Colon (tissue), 2 donors: Measurements from ENCODE around the gene FBN1.

Experiments
- FAIRE-seq: peaks from 2 replicates; lab custom pipeline; 2012; peaks lifted over from hg19 to GRCh38; lab: Jason Lieb, UNC
- donor health status: control.
- donor health status: control.

The FBN1 gene

DNA sequence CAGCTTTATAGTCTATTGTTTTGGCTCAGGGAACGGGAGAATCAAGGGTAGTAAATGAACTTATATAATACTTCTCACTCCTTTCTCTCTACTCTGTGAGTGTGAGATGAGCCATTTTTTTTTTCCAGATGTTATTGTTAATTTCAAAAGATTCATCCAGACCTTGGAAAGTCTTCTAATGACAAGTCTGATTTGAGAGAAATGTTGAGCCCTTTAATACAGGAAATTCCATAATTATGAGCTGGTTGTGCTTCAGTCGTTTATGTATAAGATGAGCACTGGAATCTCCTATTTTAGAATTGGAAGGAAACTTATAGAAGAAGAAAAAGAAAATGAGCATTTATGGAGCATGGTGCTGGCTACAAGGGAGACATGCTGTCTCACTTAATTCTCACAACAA, 92.0 kb downstream of the FBN1 start:
- no peak for FAIRE-seq

DNA sequence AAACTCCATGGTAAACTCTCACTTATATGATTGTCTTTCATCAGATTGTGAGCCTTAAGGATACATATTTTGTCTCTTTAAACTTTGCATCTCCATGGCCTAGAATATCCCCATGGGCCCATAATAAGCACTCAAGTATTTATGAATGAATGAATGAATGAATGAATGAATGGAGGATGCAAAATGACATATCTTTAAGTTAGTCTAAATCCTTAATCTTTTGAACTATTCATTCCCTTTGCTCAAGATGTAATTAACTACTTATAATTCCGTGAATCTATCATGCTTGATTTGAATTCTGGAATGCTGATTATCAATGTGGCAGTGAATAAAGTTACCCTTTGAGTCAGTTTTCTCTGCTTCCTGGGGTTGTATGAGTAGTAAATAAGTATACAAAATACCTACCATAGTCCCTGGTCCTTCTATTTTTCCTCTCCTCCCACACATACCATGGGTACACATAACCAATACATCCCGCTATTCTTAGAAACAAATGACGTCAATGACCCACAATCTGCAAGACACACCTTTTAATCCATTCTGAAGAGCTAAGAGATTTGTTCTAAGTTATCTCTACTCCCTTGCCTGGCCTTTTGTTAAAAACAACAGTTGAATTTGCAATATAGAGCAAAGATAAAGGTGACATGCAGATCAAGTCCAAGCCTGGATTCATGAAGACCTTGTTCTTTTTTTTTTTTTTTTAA, 94.5 kb downstream of the FBN1 start:
- FAIRE-seq = no peak

DNA sequence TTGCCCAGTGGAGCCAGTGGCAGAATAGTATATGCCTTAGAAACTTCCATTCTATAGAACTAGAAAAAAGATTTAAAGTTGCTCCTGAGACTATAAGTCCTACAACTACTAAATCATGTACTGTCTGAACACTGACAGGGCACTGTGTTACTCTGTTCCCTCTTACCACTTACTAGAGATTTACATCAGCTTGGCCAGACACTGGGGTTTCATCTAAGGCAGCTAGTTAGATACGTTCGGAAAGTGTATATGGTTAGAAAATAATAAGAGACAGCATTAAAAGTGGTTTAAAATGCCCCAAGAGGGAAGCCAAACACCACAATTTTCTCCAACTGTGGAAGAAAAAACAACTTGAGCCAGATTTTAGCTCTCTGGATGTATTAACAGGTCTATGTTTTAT, 97.1 kb downstream of the FBN1 start:
- no peak for FAIRE-seq

DNA sequence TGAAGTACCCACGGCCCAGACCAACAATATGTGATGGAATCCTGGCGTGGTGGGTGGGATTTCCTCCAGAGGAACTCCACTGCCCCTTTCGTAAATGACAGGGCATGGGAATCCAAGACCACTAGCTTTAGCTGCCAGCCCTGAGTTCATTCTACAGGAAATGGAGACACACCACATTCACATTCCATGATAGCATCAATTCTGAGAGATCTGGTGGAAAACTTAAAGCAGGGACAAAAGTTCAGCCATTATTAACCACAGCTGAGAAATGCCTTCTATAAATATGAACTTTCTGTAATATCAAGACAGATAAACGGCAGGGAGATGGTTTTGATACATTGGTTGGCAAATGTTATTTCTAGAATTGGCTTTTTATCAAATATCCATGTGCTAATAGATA, 98.2 kb downstream of the FBN1 start:
- FAIRE-seq = no peak

DNA sequence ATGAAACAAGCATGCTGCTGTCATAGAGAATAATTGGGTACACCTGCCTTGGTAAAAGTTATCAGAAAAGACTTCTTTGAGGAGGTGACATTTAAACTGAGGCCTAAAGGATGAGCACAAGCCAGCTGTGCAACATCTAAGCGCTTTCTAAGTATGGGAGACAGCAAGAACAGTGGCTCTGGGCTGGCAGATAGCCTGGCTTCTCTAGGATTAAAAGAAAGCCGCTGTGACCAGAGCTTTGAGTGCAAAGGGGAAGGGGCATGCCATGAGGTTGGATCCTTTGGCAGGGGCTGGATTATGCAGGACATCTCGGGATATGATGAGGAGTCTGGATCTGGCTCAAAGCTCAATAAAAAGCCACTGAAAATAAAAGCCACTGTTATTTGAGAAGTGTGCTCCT, 99.2 kb downstream of the FBN1 start:
- FAIRE-seq = no peak

DNA sequence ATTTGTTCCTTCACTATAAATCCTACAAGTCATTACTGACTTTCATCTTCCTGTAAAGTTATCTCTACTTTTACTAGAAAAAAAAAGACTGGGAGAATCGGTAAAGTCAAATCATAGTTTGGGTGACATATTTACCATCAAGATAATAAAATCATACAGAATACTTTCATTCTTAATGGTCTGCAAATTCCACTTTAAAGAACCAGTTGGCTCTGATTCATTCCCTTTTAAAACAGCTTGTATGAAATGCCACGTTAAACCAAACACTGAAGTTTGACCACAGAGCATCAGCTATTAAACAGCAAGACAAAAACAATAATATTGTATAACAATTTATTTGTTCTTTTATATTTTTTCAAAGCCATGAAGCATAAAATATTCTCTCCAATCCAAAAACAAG, 100.7 kb downstream of the FBN1 start:
- no peak for FAIRE-seq

DNA sequence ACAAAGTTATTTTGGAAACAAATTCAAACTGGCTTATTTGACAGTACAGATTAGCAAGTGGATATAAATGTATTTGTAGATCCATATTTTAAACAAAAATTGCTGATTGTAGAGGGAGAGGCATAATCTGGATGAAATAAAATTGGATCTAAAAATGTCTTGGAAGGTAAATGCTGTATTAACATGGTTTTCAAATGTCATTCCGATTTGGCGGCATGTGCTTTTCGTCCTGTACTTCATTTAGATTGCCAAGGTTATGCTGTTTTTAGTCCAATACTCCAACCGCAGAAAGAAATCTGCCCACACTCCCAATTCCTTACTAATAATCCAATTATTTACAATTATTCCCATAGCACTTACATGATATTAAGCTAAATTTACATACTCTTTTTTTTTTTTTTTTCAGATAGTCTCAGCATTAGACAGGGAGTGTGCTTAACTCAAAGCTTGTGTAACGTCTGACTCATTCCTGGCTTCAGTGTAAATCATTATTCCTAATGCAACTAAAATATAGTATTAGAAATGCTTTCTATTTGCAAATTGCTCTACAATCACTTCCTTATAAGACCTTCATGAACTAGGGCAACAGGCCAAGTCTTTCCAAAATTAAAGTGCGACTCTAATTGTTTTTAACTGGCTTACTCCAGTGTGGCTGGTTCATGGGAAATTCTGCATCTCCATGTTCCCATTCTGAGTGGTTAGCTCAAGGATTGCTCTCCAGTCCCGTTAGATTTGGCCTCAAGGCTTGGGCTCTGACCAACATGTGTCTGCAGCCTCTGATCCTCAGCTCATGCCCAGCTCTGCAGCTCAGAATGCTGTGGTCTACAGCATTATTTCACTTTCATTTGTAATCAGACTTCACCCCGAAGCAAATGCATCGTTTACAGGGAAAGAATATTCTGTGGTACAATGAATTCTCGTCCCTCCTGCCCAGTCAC, 103.9 kb downstream of the FBN1 start:
- FAIRE-seq = no peak

DNA sequence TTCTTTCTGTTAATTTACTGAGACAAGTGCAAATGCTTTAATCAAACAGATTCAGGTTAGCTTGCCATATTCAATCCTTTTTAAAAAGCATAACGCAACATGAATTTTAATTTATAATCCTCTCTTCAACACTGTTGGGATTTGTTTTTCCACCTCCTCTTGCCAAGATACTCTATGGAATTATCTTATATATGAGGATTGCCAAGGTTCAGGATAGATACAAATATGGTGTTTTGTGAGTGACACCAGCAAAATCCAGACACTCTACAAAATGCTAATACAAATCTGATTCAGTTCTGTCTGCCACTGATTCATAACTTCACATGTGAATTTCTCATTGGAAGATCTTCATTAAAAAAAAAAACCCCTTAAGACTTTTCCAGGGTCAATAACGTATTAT, 104.8 kb downstream of the FBN1 start:
- no peak for FAIRE-seq

DNA sequence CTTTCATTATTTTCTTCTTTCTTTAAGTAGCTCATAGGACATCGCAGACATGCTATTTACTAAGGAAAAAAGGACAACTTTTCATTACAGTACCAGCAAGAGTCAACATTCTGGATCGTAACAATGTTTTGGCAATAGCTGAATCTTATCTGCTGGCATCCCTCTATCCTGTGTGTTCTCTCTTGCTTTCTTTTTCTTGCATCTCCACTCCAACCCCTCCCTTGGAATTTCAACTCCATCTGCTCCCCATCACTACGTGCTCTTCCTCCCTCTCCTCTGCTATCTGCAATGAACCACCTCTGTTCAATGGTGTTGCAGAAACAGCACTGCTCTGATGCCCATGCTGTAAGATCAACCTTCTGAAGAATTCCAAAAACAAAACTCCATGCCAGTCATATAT, 106.6 kb downstream of the FBN1 start:
- no peak for FAIRE-seq

DNA sequence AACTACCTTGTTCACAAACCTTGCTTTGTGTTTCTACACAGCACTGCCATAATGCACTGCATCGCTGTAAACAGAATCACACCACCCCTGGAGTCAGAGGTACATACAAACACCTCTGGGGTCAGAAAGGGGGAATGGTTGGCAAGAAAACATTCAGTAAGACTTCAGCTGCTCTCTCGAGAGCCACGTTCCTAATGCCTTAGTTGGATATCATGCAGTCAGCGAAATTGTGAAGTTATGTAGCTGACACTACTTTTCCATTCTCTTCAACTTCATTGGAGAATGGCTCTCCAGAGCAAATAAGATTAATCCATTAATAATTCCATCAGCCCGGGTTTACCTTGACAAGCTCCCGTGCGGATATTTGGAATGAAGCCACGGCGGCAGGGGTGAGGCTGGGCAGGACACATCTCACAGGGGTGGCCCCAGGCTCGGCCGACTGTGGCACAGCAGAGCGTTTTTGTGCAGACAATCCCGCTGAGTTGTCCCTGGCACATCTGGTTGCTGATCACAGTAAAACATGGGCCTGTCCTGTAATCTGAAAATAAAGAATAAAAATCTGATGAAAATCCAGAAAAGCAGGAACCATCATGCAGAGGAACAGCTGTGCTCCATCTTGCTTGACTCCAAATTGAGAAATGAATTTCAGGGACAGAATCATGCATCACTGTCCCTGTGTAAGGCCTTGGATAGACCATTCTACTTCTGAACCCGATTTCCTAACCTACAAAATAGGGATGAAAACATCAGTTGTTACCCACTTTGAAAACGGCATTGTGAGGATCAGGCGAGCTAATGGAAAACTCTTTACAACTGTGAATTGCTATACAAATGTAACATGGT, 108.0 kb downstream of the FBN1 start:
- FAIRE-seq = no peak

DNA sequence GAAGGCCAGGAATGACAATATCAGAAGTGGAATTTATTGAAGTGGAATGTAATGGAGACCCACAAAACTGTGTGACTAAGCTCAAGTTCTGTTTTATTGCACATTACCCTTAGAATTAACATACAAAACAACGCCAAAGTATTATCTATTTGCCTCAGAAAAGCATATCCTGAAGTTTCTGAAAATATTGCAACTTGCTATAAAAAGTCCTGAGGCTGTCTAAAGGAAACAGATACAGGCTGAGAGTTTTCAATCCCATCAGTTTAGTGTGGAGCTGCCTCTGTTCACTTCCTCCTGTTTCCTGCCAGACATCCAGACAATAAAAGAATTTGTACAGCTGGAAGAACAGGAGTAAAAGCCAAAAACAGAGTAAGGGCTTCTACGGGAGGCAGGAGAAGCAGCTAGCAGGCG, 108.8 kb downstream of the FBN1 start:
- FAIRE-seq = no peak

DNA sequence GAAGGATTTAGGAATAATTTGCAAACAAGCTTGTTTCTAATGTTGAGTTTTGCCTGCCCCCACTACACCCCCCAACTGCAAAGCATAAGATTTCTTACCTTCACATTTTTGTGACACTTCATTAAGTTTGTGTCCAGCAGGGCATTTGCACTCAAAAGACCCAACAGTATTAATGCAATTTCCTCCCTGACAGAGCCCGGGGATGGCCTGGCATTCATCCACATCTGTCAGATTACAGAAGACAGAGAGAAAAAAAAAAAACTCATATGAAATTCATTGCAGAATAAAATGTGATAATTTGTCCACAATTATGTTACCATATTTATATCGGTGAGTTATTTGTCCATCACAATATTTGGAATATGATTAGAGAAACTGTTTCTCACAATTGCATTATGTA, 111.5 kb downstream of the FBN1 start:
- FAIRE-seq = no peak

DNA sequence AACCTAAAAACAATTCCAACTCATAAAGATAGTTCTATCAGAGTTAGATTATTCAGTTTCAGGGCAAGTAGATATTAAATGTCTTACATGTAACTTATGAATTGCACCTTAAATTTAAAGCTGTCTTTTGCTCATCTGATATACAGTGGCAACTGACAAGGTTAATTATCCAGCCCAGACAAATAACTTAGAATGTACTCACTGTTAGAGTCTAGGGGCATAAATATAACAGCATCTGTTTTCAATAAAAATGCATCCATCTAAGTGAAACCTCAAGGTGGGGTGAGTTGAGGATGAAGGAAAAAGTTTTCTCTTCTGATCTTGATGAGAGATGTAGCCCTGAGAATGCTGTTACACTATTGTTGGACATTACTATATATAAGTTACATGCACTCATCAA, 112.6 kb downstream of the FBN1 start:
- FAIRE-seq = no peak

DNA sequence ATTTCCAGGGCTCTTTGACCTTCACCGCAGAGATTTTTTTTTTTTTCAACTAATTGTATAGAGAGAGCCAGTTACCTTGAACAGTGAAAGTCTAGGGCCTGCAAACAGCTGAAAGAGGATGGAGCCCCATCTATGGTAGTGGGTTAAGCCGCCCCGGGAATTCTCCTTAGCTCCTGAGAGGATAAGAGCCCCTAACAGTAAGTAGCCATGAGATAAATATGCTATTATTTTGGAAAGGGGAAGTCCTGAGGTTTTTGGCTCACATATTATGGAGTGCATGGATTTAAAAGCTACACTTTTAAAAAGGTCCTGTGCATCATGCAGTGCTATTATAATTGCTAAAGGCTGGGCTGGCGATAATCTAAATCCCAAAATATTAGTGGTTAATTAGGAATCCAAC, 115.0 kb downstream of the FBN1 start:
- FAIRE-seq = no peak

DNA sequence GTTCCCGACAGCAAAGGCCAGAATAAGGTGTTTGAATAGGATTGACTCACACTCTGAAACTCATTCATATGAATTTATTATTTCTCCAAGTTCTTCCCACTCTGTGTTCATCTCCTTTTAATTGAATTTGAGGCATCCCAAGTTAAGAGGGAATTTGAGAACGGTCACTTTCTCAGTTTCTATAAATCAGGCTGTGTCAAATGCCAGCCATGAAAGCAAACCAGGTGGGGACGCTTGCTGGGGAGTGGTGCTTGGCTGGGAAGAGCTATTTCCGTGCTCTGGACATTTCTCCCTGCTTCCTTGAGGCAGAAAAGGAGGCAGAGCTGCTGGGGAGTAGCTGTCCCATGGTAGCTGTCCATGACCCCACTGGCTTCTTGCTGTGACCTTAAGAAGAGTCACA, 116.6 kb downstream of the FBN1 start:
- FAIRE-seq = no peak

DNA sequence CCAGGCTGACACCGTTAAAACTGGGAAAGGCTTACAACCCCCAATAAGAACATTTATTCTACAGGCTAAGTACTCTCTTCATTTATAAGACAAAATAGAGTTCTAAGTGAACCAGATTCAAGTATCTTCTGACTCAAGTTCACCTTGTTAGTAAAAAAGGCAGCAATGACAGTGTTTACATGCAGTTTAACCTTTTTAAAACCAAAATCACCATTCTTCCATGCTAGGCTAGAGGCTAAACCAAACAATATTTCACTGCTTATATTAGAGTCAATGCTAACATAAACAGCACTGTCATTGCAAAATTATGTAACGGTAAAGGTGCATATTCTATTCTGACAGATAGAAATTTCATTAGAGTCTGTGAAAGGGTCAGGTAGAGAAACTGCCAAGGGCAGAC, 118.0 kb downstream of the FBN1 start:
- no peak for FAIRE-seq

DNA sequence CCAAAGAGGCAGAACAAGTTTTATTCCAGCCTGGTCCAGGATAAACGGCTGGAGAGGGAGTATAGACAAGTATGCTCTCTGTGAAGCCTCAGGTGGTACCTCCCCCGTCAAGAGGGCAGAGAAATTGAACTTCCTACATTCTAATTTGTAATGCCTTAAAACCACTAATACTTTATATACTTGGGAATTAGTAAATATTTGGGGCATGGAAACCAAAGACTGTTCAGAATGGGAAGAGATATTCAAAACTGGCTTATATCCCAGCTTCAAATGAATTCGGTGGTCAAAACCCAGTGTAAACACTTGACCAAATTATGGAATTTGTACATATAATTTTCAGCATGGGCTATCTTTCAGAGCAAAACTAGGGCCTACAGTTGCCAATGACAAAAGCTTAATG, 122.6 kb downstream of the FBN1 start:
- no peak for FAIRE-seq

DNA sequence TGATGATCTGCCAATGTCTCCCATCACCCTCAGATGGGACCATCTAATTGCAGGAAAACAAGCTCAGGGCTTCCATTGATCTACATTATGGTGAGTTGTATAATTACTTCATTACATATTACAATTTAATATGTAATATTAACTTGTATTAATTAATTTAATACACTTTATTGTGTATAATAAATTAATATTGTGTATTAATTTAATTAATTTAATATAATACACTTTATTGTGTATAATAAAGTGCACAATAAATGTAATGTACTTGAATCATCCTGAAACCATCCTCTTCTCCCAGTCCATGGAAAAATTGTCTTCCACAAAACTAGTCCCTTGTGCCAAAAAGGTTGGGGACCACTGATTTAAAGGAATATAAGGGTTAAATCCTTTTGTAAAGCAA, 123.4 kb downstream of the FBN1 start:
- no peak for FAIRE-seq

DNA sequence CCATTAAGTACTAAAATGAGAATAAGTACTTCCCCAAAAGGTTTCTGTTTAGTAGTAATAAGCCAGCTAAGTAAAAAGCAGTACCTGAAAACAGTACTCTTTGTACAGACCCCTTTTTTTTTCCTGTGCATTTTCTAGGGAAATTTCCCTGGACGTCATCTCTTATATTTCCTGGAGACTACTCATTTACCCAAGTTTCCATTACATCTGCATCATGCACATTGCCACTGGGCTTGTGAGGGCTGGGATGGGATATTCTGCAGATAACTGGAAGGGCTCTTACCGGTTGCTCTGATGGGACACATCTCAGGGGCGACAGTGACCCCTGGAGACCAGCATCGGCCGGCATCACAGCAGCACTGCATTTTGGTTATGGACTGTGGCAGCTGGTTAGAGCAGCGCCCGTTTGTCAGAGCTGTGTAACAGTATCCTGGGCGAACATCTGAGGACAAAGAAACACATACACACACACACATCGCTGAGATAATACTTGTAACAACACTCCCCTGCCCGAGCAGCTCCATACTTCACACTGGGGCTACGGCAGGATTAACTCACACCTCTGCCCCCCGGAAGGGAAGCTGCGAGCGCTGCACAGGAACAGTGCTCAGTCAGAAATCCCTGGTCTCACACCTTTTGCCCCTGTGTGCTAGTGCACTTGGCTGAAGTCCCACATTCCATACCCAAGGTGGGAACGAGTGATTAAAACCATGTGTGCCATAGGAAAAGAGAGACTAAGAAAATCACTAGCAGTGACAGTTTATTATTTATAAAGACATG, 124.9 kb downstream of the FBN1 start:
- FAIRE-seq = no peak

DNA sequence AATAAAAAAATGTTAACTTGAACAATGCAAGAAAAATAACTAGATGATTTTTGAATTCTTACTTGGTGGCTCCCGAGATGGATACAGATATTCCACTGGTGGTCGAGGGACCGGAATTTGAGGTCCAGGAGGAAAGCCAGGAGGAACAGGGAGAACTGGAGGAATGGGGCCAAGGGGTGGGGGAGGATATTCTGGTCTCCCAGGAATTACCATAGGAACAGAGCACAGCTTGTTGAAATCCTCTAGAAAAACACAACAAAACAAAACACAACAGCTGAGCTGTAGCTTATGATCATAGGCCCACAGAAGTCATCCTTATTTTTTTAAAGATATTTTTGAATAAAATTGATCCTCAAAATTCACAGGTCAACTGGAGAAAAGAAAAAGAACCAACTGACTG, 129.4 kb downstream of the FBN1 start:
- FAIRE-seq = no peak

DNA sequence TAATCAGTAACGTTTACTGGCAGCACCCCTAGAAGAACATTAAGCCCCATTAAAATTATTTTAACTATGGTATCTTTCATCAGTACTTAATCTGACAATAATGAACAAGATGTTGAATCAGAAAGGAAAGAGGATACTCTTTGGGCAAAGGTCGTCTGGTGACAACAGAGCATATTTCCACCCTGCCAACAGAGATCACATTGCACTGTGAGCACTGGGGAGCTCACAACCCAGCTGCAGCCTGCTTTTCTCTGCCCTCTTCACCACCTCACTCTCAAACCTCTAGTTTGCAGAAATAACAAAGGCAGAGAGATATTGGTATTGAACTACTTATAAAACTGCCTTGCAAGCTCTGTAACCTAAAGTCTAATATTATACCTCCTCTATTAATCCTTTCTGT, 130.0 kb downstream of the FBN1 start:
- FAIRE-seq = no peak
